HG03571 (cell line): ENCODE measurements around the gene RTP3.

Source experiments
- ATAC-seq: cut with Tn5 transposase; IDR thresholded peaks from one replicate; pipeline ENCODE4 v1.9.1; 2021; ENCODE audit not compliant: unreplicated experiment

Gene RTP3

DNA sequence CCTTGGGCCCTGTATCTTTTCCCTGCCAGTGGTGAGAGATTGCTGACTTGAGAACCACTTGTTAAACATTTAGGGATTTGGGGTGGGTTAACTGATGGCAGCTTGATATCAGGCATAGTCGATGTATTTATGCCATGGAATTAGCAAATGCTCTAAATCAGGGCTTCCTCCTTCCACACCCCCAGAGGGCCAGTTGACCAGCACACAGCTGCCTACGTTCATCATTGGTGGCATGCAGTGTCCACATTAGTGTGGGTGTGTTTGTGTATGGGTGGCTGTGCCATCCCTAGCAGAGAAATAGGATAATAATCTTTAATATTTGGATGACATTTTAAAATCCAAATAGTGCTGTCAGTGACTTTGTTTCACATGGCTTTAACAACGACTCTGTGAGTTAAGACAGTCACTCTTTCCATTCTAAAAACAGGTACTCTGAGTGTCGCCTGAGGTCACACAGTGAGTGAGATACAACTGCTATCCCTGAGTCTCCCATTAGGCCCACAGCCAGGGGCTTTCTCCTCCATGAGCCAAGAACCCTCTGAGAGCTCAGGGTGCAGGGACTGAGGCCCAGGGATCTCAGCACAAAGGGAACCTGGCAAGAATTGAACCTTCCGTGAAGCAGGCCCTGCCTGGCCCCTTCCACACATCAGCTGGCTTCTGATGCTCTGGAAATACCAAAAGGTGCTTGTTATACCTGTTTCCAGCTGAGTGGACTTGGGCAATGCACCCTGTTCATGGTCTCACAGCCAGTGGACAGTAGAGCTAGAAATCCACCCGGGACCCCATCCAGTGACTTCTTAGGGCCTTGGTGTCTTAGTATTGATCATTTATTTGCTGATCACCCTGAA is 28.8 kb upstream of the RTP3 start:
- no peak for ATAC-seq

DNA sequence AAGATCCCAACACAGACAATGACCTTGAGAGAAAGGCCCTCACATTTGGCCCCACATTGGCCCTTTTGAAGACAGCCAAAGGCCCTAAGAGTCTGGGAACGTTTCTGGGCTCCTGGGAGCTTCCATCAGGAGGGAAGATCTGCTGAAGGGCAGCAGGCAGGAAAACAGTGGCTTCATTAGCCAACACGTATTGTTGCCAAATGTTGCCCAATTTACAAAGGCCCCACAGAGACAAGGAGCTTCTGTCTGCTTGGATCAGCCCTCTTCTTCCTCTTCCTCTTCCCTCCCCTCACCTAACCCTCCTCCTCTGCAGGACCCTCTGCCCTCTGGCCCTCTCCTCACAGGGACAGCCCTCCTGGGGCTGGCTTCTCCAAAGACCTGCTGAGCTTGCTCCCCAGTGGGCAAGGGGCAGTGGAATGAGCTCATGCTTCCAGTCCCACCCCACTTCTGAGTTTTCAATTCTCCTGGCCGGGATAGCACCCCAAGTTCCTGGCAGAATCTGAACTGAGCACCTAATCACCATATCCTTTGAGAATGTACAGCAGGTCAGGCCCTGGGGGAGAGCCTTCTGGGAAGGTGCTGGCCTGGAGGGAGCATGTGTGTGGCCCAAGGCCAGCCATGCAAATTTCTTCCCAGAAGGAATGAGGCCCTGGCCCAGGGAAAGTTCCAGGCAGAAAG is 28.0 kb upstream of the RTP3 start:
- ATAC-seq: no peak

GRCh38 chr3:46470831-46471230 is 26.9 kb upstream of the RTP3 start:
- ATAC-seq: no peak

GRCh38 chr3:46471371-46471914 is 26.3 kb upstream of the RTP3 start:
- no peak for ATAC-seq

GRCh38 chr3:46472736-46473135 is 25.0 kb upstream of the RTP3 start:
- ATAC-seq: no peak

DNA sequence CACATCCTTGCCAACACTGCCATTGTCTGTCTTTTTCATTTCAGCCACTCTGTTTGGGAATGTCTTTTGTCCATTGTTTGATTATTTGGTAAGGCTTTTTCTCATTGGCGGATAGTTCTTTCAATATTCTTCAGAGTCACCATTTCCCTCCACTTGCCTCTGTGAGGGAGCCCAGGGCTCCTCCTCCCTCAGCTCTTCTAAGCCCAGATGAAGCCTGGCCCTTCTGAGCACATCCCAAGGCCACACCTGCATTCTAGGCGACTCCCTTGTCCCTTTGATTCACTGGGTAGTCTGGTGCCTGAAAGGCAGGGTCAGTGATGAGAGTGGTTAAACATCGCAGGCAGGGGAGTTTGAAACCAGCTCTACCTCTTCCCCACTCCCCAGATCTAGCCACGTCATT is 20.6 kb upstream of the RTP3 start:
- ATAC-seq: no peak

GRCh38 chr3:46477756-46478155 is 20.0 kb upstream of the RTP3 start:
- no peak for ATAC-seq

DNA sequence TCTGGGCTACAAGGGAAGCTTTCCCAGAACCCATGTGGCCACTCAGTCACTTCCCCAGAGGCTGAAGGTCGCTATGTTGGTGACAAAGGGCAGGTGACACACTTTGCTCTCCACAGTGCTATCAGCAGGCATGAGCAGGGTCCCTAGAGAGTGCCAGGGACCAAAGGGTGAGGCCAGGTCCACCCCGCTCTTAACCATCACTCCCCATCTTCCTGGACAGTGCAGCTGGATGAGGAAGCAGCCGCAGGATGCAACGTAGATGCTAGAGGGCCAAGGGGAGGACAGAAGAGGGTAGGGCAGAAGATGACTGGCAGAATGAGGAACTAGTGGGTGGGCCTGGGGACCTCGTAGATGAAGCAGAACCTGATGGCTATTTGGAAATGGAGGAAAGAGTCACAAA is 19.4 kb upstream of the RTP3 start:
- ATAC-seq: no peak

GRCh38 chr3:46479021-46479420 is 18.8 kb upstream of the RTP3 start:
- ATAC-seq: no peak

DNA sequence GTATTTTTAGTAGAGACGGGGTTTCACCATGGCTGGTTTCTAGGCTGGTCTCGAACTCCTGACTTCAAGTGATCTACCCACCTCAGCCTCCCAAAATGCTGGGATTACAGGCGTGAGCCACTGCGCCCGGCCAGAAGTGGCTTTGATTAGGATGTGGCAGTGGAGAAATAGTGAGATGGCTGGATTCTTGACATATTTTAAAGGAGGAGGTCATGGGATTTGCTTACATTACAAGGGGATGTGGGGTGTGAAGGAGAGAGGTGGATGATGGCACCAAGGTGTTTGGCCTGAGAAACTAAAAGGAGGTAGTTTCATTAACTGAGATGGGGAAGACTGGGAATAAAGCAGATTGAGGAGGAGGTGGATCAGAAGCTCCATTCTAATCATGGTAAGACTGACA is 18.1 kb upstream of the RTP3 start:
- ATAC-seq: no peak

DNA sequence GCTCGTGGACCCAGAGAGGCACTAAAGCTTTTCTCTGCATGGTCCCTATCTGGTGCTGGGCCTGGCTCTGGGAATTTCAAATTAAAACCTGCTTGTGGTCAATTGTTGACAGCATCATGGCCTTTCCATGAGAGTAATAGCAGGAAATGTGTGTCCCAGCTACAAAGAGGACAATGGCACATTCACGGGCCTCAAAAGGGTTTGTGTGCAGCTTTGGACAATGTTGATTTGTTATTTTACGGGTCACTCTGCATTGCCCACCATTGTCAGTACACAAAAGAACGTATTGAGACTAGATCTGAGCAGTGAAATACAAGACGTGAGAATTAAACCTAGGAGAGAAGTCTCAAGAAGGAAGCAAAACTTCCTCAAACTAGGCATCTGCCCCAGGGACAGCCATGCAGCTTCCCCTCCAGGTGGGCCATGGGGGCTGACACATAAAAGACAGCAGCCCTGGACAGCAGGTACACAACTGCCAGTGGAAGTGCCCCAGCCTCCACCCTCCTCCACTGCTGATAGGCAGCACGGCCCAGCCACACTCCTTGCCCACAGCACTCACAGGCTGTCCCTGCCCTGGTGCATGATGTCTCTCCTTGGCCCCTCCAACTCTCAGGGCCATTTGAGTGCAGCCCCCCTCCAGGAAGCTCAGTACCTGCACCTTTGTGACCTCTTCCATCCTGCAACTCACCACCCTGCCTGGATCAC is 17.1 kb upstream of the RTP3 start:
- ATAC-seq: no peak

GRCh38 chr3:46481636-46482035 is 16.1 kb upstream of the RTP3 start:
- ATAC-seq: no peak

DNA sequence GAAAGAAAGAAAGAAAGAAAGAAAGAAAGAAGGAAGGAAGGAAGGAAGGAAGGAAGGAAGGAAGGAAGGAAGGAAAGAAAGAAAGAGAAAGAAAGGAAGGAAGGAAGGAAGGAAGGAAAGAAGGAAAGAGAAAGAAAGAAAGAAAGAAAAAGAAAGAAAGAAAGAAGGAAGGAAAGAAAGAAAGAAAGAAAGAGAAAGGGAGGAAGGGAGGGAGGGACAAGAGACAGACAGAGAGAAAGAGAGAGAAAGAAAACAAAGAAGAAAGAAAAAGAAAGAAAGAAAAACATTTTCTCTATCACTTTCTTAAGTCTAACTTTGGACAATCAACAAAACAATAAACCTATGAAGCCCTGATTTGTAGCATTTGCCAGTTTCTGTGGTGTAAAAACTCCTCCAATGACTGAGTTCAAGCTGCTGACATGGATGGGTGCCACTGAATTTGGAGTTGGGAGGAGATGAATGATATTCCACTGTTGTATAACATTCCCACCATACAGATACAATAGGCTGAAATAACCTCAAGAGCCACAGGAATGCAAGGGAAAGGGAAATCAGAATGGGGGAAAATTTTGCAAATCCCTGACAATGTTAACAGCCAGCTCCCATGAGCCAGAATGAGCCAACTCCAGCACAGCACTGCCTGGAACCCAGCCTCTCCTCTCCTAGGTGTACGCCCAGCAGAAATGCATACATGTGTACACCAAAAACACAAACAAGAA is 15.0 kb upstream of the RTP3 start:
- ATAC-seq: no peak

DNA sequence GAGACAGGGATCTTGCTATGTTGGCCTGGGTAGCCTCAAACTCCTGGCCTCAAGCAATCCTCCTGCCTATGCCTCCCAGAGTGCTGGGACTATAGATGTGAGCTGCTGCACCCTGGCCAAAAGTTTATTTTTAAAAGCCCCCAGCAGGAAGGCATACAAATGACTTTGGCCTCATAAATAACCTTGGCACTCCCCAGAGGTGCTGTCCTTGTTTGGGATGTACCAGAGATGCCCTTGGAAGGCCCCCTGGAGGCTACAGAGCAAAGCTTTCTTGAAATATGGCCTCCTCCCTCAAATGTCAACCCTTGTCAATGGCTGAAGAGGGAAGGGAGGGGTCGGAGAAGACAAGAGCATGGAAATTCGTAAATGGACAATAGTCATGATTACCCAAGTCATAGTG is 14.0 kb upstream of the RTP3 start:
- no peak for ATAC-seq

- ATAC-seq: no peak
Measured at GRCh38 chr3:46484388-46484787, 13.4 kb upstream of the RTP3 start.

- ATAC-seq: no peak
Measured at GRCh38 chr3:46484911-46485778, 12.6 kb upstream of the RTP3 start.

DNA sequence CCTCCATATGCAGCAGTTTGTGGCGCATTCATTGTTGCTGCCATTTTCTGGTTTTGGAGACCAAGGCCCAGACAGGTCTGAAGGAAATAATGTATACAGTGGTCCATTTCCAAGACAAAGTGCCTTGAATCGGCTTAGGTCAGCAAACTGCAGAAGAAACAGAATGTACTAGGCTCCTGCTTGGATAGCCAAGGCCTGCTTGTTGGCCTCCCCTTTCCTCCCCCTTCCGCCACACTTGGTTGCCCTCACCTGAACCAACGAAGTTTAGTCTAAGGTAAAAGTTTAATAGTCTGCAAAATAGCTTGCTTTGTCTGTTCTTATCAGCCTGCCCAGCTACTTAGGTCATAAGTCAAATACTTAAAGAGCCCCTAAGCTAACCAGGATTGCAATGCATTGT is 12.0 kb upstream of the RTP3 start:
- ATAC-seq: no peak

DNA sequence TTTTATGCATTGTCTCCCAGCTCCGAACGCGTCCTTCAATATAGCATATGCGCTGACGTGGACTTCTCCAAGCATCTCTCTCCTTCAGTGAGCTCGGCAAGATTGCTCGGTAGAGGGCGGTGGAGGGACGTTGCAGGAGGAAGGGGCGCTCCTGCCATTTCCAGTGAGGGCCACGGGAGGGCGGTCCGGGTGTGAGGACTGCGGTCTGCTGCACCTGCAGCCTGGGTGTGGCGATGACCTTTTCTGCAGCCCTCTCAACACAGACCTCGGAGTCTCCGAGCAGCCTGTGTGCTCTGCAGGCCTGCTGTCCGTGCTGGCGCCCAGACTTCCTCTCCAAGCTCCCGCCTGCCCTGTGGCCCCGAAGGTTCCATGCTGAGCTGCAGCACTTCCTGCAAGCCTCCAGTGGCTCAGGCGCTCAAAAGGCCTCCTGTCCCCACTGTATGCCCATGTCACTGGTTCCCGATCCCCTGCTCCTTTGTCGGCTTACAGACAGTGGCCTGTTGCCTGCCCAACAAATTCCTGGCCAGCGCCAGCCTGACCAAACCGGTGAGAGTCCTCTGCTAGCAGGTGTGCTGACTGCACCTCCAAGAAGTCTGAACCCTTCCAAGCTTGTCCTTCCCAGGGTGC is 8.9 kb upstream of the RTP3 start:
- peak; percentile 85 for ATAC-seq

- ATAC-seq: no peak
Measured at GRCh38 chr3:46489381-46489780, 8.4 kb upstream of the RTP3 start.

- no peak for ATAC-seq
Measured at GRCh38 chr3:46489875-46490274, 7.9 kb upstream of the RTP3 start.
